Keratinocyte (primary cell): ENCODE measurements around the gene CABP4. TPM values are rescaled to one million over a fixed set of nuclear protein-coding genes. Genes with fewer than 3 reads are reported as not detected.
"Not testable (repeated sequence)": the region's sequence is repeated elsewhere in the genome, so short reads cannot be mapped to it uniquely, and the experiment has no call there.

Experiments
- DNase-seq: peaks from one replicate; pipeline ENCODE4 v3.0.0-alpha.2; 2011; ENCODE audit warnings: low read depth, missing footprints, low spot score
- FAIRE-seq: peaks from 2 replicates; lab custom pipeline; 2011; peaks lifted over from hg19 to GRCh38; lab: Jason Lieb, UNC
- H2AFZ ChIP-seq: 2 replicates; pipeline ENCODE4 v1.6.0; 2012; ENCODE audit warnings: low read length, control low read depth, inconsistent platforms; ENCODE audit not compliant: control insufficient read depth
- H3K27ac ChIP-seq: 2 replicates; pipeline ENCODE4 v1.5.1; 2011; ENCODE audit warnings: low read length; ENCODE audit not compliant: control insufficient read depth, insufficient read depth
- H3K27me3 ChIP-seq: 3 replicates; pipeline ENCODE4 v1.6.0; 2011; ENCODE audit warnings: low read length; ENCODE audit not compliant: control insufficient read depth, insufficient read depth; ENCODE audit errors: extremely low read depth
- H3K36me3 ChIP-seq, 2 experiments: 2 replicates in 1 of 2; 3 replicates in 1 of 2; pipeline ENCODE4 v1.5.1; 2011; ENCODE audit warnings: low read length in 2 of 2, mild to moderate bottlenecking in 1 of 2; ENCODE audit not compliant: control insufficient read depth in 2 of 2, insufficient read depth in 2 of 2; ENCODE audit errors: extremely low read depth in 1 of 2
- H3K4me1 ChIP-seq: 3 replicates; pipeline ENCODE4 v1.5.1; 2011; ENCODE audit warnings: low read length; ENCODE audit not compliant: control insufficient read depth, insufficient read depth; ENCODE audit errors: extremely low read depth
- H3K4me2 ChIP-seq: 3 replicates; pipeline ENCODE4 v1.6.0; 2011; ENCODE audit warnings: low read depth, low read length; ENCODE audit not compliant: control insufficient read depth, insufficient read depth; ENCODE audit errors: extremely low read depth
- H3K4me3 ChIP-seq, 3 experiments: fragments of 200-600 bp in 1 of 3; sonication (generic) in 1 of 3; 2 replicates in 2 of 3; 3 replicates in 1 of 3; pipeline ENCODE4 v1.5.1; 2011 to 2016; ENCODE audit warnings: low read length in 3 of 3, mild to moderate bottlenecking in 3 of 3, control low read depth in 2 of 3, inconsistent platforms in 1 of 3, low read depth in 1 of 3, mixed read lengths in 1 of 3, mixed run types in 1 of 3, moderate library complexity in 1 of 3; ENCODE audit not compliant: control insufficient read depth in 2 of 3, insufficient read depth in 2 of 3; ENCODE audit errors: extremely low read depth in 1 of 3
- H3K79me2 ChIP-seq: 2 replicates; pipeline ENCODE4 v1.6.0; 2012; ENCODE audit warnings: low read length; ENCODE audit not compliant: control insufficient read depth, insufficient read depth
- H3K9ac ChIP-seq: 3 replicates; pipeline ENCODE4 v1.6.0; 2011; ENCODE audit warnings: low read length; ENCODE audit not compliant: control insufficient read depth, insufficient read depth; ENCODE audit errors: extremely low read depth
- H3K9me1 ChIP-seq: 3 replicates; pipeline ENCODE4 v1.6.0; 2011; ENCODE audit warnings: low read length; ENCODE audit not compliant: control insufficient read depth, insufficient read depth; ENCODE audit errors: extremely low read depth
- H3K9me3 ChIP-seq: 2 replicates; pipeline ENCODE4 v1.5.1; 2012; ENCODE audit warnings: low read depth, low read length; ENCODE audit not compliant: control insufficient read depth
- H4K20me1 ChIP-seq: 3 replicates; pipeline ENCODE4 v1.6.0; 2011; ENCODE audit warnings: low read length; ENCODE audit not compliant: control insufficient read depth, insufficient read depth; ENCODE audit errors: extremely low read depth
- CTCF ChIP-seq, 3 experiments: IDR thresholded peaks in 1 of 3; conservative IDR thresholded peaks in 1 of 3; optimal IDR thresholded peaks in 1 of 3; 2 replicates in 2 of 3; 3 replicates in 1 of 3; pipeline versions ENCODE3 to v1.5.1; 2011; ENCODE audit warnings: low read length in 3 of 3, mild to moderate bottlenecking in 3 of 3, moderate library complexity in 2 of 3, control low read depth in 1 of 3, inconsistent platforms in 1 of 3; ENCODE audit not compliant: insufficient read depth in 2 of 3; ENCODE audit errors: extremely low read depth in 1 of 3
- EZH2 ChIP-seq: IDR thresholded peaks from one replicate; pipeline ENCODE4 v1.6.1; 2012; ENCODE audit warnings: inconsistent platforms, mild to moderate bottlenecking, low read length, moderate library complexity
- dilution Hi-C: fragments of 300-500 bp; cut with MboI; formaldehyde crosslinking; loops from one replicate; pipeline ENCODE4 v1.7.0; 2020; ENCODE audit warnings: low sequenced_read_pairs; ENCODE audit not compliant: extremely low pct_ligation_motif_present
- polyA plus RNA-seq, 5 experiments: library from polyadenylated mRNA; depleted of rRNA in 3 of 5; stranded (reverse) in 3 of 5; stranded (forward) in 1 of 5; unstranded in 1 of 5; fragments of >200 nt; gene quantifications; 1 replicate in 1 of 5; 2 replicates in 3 of 5; 3 replicates in 1 of 5; pipeline versions ENCODE4 v1.2.1 to v1.2.3, GENCODE V29; 2011 to 2012; ENCODE audit warnings: missing spikeins in 2 of 5, low read depth in 1 of 5, low replicate concordance in 1 of 5

CABP4 gene
- polyA plus RNA-seq, 1 donor (not counting 4 experiments of a cell fraction or from before 2014, with no cell fraction given): not detected

GRCh38 chr11:67477344-67478050 lies 22.3 kb downstream of the CABP4 start:
- H3K9ac ChIP-seq, dilution Hi-C loops, H3K4me3 ChIP-seq, H2AFZ ChIP-seq, H4K20me1 ChIP-seq, DNase-seq, H3K36me3 ChIP-seq, H3K4me2 ChIP-seq, H3K9me1 ChIP-seq, H3K27ac ChIP-seq, H3K9me3 ChIP-seq, H3K79me2 ChIP-seq, H3K4me1 ChIP-seq, H3K27me3 ChIP-seq, FAIRE-seq: not testable (repeated sequence)

GRCh38 chr11:67482275-67482826 lies 27.2 kb downstream of the CABP4 start:
- dilution Hi-C loops: no loop called here
- Histone ChIP-seq H3K9ac (peak overlapping the region; percentile 70), H3K36me3 (peaks cover 2 to 6% of the 10 kb centered on the region in 2 experiments), H3K4me3 (peak overlapping the region; percentile 47 to 81 (median 77)), H4K20me1 (no peaks in the 10 kb centered on the region), H3K27ac (peak overlapping the region; percentile 70), H3K27me3 (no peaks in the 10 kb centered on the region), H2AFZ (peak overlapping the region; percentile 90), H3K9me3 (no peaks in the 10 kb centered on the region), H3K4me1 (peaks cover 13% of the 10 kb centered on the region), H3K79me2 (peaks cover 4% of the 10 kb centered on the region), H3K4me2 (peak overlapping the region; percentile 80), H3K9me1 (no peaks in the 10 kb centered on the region)
- DNase-seq (no peak), FAIRE-seq (no peak)
- TF ChIP-seq EZH2 (no peak), CTCF (optimal IDR thresholded peaks at IDR 0.05 in 1 of 3, IDR thresholded peaks at IDR 0.05 in 1 of 3, conservative IDR thresholded peaks at IDR 0.05 in 1 of 3; ENCODE audit: extremely low read depth in 1 of 3, insufficient read depth in 2 of 3, low read length in 3 of 3) (no peak)
